ENCODE data around the gene MAN2B1.
A peak's percentile ranks its signal among the peaks of the same experiment; 100 is the strongest.
"Not testable (repeated sequence)": the region's sequence is repeated elsewhere in the genome, so short reads cannot be mapped to it uniquely, and the experiment has no call there.

MAN2B1 gene

DNA sequence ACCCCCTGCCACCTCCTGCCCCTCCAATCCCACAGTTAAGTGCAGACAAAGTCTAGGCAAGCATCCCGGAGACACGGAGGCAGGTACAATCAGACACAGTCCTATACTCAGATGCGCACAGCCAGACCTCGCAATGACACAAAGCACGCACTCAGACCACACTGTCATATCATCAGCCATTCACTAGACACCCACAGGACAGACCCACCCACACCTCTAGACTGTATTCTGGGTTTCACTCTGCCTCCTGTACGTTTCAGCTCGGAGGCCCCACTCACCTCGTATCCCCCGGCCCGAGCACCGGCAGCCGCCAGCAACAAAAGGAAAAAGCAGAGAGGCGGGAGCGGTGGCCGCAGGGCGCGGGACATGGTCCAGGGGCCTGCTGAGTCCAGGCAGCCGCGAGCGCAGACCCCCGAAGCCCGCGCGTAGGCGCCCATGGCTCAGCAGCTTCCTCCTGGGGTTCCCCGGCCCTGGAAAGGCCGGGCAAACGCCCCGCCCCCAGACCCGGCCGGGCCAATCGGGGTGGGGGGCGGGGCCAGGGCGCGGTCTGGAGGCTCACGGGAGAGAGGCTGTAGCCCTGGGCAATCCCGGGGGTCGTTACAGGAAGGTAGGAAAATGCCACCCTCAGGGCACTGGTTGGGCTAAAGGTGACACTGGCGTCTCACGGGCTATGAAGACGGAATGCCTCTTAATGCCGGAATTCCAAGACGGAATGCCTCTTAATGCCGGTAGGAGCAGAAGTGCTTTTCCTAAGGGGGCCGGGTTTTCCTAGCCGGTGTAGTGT, at the start of gene MAN2B1, which contains the start of gene WDR83:
Gene MAN2B1 (minus strand): TSS at position 478 of the 784 bp plus-strand sequence. CDS start 41 bp downstream, at position 437.
Gene WDR83 (plus strand): TSS at position 543 of the 784 bp plus-strand sequence. CDS start 2,984 bp downstream, outside the sequence.
- DNase-seq: peak; percentile 93

DNA sequence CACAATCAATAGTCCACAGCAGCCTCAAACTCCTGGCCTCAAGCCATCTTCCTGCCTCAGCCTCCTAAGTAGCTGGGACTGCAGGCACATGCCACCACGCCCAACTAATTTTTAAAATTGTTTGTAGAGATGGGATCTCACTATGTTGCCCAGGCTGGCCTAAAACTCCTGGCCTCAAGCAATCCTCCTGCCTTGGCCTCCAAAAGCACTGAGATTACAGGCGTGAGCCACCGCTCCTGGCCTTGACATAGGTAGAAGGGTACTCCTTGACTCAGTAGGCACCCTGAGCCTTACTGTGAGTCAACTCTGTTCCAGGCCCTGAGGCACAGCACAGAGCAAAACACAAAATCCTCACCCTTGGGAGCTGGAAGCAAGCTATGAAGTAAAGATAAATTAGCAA, 49.4 kb upstream of the MAN2B1 start:
- DNase-seq: no peak

DNA sequence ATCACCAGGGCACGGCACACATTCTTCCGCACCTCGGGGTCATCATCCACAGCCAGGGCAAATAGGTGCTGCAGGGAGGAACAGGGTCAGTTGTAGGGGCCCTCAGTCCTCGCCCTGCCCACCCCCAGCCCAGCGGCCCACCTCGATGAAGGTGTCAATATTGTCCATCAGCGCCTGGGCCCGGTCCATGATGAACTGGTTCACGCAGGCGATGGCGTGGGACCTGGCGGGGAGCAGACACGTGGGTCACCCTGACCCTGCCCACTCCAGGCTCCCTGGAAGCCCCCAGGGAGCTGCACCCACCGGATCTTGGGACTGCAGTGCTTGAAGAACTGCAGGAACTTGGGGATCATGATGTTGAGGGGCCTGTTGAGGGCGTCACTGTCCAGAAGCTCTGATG, 48.6 kb upstream of the MAN2B1 start:
- DNase-seq: no peak

DNA sequence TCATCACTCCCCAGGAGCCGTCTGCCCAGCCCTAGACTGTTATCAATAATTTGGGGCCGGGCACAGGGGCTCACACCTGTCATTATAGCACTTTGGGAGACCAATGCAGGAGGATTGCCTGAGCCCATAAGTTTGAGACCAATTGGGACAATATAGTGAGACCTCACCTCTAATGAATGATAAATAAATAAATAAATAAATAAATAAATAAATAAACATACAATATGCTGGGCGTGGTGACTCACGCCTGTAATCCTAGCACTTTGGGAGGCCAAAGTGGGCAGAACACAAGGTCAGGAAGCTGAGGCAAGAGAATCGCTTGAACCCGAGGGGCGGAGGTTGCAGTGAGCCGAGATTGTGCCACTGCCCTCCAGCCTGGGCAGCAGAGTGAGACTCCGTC, 46.8 kb upstream of the MAN2B1 start:
- DNase-seq: not testable (repeated sequence)

DNA sequence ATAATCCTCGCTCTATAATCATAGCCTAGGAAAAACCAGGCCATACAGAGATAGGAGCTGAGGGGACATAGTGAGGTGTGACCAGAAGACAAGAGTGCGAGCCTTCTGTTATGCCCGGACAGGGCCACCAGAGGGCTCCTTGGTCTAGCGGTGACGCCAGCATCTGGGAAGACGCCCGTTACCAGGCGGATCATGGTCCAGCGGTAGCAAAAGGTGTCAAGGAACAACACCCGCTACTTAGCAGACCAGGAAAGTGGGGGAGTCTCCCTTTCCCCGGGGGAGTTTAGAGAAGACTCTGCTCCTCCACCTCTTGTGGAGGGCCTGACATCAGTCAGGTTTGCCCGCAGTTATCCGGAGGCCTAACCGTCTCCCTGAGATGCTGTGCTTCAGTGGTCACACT, 45.5 kb upstream of the MAN2B1 start:
- not testable (repeated sequence) for DNase-seq

DNA sequence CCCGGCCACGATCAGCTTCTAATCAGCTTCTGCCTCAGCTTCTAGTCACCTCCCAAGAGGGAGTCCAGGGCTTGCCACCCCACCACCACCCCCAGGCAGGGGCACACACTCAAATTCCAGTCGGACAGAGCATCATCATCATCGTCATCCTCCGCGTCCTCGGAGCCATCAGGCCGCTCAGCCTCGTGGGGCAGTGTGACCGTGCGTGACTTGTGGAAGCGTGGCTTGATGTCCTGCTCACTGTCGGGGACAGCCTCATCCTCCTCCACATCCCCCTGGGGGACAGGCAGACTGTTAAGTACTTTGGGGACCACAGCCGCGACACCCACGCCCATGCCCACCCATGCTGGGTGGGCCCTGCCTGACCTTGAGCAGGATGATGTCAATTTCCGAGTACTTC, 44.6 kb upstream of the MAN2B1 start:
- DNase-seq: no peak

DNA sequence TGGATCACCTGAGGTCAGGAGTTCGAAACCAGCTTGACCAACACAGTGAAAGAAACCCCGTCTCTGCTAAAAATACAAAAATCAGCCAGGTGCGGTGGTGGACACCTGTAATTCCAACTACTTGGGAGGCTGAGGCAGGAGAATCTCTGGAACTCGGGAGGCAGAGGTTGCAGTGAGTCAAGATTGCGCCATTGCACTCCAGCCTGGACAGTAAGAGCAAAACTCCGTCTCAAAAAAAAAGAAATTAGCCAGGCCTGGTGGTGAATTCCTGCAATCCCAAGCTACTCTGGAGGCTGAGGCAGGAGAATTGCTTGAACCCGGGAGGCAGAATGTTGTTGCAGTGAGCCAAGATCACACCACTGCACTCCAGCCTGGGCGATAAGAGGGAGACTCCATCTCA, 42.1 kb upstream of the MAN2B1 start:
- DNase-seq: no peak

DNA sequence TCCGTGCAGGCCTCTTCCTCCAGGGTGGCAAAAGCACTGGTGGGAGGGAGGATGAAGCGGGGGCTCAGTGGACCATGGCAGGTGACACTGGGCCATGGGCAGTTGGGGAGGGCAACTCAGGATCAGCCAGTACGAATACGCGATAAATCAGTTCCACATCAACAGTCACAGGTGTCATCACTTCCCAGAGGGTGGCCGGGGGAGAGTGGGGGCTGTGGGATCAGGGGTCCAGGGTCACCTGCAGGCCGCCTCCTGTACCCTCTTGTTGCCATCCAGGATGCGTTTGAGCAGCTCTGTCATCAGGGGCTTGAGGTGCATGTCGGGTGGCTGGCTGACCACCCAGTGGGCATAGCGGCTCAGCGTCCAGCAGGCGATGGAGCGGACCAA, 39.8 kb upstream of the MAN2B1 start:
- no peak for DNase-seq

DNA sequence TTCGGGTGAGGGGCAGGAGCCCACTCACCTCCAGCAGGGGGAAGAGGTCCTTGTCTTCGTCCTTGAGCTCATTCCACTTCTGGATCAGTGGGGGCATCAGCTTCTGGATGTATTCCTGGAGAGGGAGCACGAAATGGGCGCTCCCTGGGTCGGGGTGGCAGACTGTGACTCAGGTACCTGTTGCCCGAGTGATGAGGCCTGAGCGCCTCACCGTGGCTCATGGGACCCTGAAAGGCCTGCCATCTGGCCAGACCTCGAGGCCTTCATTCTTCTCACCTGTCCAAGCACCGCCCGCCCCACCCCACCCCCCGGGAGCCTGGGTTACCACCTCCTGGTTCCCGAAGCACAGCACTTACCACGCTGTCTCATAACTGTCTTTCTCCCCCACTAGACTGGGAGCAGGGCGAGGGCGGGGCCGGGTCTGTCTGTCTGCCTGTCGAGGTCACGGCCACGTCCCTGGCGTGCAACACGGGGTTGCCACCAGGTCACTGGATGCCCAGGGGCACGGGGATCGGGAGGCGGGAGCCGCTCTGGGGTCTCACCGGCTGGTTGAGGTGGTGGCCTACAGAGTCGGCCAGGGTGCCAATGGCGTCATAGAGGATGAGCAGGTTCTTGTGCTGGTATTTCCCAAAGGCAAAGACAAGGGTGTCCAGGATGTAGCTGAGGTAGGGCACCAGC, 39.3 kb upstream of the MAN2B1 start:
- DNase-seq: no peak

DNA sequence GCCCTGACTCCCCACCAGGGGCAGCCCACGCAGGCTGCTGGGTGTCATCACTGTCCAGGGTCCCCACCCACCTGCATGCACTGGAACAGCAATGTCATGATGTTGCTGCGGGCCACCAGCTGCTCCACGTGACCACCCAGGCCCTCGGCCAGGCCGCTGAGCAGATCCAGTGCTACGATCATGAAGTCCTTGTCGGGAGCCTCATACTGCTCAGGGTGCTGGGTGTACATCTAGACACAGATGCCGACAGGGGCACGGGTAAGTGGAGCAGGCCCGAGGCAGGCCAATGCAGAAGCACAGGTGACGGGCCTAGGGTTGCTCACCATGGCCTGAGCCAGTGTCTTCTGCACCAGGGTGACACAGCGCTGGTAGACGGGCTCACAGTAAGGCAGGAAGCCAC, 38.6 kb upstream of the MAN2B1 start:
- no peak for DNase-seq

DNA sequence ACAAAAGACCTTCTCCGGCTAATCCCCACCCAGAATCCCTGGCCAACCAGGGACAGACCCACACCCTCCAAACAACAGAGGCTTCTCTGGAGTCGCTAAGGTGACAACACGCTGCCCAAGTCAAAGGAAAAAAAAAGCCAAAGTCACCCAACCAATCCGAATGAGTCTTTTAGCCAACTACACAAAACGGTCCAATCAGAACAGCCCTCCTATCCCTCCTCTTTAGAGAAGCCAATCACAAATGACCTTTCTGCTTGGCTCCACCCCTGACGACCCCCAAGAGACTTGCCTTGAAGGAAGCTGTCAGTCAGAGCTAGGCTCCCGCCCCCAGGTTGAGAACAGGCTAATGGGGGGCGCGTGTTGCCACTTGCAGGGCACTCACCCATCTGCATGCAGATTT, 36.5 kb upstream of the MAN2B1 start:
- DNase-seq: no peak

DNA sequence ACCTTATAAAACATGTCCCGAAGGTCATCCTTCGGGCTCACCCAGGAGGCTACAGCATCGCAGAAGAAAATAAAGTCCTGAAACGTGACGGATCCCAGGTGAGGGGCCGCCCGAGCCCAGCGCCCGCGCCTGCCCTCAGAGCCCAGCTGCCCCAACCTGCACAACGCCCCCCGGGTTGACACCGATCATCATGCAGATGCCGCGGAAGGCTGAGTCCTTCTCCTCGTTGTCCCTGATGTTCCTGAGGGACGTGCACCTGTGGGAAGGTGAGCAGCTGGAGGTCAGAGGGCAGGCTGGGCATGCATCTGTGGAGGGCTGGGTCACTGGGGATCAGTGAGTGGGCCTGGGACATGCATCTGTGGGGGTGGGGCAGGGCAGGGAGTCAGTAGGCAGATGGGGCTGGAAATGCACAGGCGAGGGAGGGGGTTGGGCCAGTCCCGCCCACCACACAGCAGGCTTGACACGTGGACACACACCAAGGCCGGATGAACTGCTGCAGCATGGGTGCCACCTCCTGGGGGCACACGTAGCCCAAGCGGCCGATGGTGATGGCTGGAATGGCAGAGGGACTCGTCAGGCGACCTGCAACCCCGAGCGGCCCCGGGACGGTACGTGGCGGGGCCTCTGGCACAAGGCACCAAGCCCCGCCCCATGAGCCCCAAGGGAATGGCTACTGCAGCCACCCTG, 35.2 kb upstream of the MAN2B1 start:
- DNase-seq: no peak

DNA sequence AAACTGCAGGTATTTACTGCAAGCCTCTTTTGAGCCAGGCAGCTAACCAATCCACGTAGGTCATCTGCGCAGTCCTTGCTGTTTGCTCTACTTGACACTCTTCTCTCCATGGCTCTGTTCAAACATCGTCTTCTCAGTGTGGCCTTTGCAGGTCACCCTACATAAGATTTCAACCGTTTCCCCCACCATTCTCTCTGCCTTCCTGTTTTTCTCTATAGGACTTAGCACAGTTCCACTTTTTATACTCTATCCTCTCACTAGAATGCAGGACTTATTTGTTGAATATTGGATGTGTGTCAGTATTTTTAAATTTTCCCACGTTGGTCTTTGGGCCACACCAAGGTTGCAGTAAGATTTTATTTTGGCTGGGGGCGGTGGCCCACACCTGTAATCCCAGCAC, 31.6 kb upstream of the MAN2B1 start:
- DNase-seq: no peak

DNA sequence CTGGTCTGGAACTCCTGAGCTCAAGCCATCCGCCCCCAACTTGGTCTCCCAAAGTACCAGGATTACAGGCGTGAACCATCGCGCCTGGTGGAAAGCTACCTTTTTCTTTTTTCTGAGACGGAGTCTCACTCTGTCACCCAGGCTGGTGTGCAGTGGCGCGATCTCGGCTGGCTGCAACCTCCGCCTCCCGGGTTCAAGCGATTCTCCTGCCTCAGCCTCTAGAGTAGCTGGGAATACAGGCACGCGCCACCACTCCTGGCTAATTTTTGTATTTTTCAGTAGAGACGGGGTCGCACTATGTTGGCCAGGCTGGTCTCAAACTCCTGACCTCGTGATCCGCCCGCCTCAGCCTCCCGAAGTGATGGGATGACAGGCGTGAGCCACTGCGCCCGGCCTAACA, 30.9 kb upstream of the MAN2B1 start:
- not testable (repeated sequence) for DNase-seq

DNA sequence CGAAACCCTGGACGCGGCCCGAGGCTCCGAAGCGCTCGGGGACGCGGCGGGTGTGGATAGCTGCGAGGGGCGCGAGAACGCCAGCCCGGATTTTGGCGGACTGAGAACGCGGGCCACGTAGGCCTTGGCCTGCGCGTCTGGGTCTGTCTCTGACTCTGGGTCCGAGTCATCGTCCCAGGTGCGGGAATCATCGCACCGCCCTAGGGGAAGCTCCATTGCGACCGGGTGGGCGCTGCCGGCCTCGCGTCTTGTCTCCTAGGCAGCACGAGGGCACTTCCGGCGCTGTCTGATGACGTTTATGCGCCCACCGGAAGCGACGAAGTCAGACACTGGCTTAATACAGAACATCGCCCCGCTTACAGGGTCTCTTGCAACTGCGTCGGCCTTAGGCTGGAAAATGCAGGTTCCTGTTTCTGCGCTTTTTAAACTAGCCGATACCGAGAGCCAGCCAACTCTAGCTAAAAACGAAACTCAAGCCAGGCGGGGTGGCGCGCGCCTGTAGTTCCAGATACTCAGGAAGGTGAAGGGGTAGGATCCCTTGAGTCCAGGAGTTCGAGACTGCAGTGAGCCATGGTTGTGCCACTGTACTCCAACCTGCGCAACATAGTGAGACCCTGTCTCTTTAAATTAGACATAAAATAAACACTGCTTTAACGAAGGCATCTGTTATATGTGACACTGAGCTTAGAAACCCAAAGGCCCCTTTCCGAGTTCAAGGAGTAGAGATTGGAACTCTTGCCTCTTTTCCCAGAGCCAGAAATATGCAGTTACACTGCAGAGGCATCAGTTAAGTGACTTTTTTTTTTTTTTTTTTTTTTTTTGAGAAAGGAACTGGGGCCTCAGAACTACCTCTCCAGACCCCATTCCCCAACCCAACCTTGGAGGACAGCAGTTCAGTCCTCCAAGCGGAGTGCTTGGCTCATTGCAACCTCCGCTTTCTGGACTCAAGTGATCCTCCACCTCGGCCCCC, 30.1 kb upstream of the MAN2B1 start, which contains the start of gene FBXW9:
Gene FBXW9 (minus strand): TSS at position 266 of the 970 bp plus-strand sequence. CDS start 50 bp downstream, at position 216.
- peak; percentile 100 for DNase-seq

DNA sequence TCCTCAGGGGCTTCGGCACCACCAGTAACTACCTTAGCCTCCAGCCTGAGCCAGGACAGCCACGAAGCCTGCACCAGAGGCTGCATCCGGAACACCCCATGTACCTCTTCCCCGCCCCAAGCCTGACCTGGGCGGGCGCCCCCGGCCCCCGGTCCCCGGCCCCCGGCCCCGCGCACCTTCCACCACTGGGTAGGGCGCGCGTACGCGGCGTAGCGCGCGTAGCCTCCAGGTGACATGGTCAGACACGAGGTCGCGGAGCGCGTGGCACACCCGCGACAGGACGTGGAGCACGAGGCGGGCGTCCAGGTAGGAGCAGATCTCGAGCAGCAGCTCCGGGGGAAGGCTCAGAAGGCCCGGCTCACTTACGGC, 29.4 kb upstream of the MAN2B1 start:
- DNase-seq: no peak

DNA sequence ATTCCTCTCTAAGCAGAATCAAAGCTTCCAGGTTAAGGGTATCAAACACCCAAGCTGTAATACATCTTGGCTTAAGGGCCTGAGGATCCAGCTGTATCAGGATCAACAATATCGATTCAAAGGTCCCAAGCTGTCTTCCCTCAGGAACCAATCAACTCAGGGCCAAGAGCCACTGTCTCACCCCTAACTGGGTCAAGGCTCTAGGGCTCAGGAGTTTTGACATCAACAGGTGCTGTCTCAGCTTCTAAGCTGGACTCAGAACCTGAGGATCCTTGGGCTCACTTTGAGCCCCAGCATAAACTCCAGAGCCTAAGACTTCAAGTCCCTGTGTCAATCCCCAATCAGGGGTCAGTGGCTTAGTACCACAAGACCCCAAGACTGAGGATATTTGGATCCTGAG, 29.0 kb upstream of the MAN2B1 start:
- DNase-seq: no peak

DNA sequence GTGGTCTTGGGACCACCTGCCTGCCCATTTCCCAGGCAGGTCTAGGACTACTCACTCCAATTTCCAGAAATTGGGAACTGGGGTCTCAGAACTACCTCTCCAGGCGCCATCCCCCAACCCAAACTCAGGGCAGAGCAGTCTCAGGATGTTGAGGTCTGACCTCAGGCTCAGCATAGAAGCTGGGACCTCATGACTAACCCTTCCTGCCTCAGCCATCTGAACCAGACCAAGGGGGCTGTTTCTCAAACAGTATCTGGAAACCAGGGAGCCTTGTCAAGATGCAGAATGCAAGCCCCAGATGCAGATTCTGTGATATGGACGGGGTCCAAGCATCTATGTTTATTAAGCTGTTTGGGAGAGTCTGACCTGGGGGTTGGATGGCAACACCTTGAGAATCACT, 28.6 kb upstream of the MAN2B1 start:
- no peak for DNase-seq

DNA sequence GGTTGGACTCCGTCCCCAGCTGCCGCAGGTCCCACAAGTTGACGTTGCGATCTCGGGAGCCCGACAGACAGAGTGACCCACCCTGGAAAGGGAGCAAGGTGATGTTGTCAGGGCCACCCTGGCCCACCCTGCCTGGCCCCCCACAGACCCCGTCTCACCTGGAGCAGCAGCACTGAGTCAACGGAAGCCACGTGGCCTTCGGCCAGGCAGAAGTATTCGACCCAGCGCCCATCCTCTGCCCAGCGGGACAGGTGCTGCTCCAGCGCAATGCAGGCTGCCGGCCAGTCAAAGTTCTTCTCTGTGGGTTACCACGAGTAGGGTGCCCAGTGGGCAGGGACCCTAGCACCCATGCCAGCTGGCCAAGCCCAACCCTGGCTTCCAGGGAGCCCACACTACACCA, 28.1 kb upstream of the MAN2B1 start:
- no peak for DNase-seq

DNA sequence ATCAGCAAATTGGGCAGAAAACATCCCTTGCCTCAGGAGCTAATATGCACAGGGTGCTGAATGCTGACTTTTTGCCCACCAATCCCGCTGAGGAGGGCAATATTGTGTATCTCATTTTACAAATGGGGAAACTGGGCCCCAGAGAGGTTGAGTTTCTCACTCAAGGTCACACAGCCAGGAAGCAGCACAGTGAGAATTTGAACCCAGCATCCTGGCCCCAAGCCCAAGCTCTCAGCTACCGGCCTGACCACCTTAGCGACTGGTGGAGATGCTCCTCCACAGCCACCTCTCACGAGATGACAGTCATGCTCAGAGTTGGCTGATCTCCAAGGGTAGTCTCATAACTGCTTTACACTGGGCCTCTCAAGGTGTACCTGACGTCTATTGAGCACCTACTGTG, 26.4 kb upstream of the MAN2B1 start:
- DNase-seq: no peak

DNA sequence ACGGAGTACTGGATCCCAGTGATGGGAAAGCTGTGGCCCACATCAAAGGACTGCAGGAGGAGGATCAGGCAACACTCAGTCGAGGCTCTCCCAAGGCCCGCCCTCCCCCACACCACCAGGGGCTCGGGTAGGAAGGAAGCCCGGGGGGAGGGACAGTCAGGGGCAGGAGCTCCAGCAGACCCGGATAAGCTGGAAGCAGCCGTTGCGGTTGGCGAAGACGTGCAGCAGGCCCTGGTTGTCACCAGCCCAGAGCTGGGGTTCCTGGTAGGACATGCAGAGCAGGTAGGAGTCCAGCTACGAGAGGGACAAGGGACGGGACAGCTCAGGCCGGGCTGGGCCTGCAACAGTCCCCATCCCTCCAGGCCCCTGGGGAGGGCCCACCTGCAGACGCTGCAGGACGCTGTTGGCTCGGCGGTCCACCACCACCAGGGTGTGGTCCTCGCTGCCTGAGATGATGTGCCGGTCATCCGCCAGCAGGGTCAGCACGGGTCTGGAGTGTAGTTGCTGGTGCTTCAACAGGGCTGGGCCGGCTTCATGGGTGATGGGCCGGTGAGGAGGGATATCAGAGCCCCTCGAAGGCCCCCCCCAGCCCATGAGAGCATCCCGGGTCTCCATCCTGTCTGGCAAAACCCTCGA, 23.2 kb upstream of the MAN2B1 start:
- DNase-seq: no peak

DNA sequence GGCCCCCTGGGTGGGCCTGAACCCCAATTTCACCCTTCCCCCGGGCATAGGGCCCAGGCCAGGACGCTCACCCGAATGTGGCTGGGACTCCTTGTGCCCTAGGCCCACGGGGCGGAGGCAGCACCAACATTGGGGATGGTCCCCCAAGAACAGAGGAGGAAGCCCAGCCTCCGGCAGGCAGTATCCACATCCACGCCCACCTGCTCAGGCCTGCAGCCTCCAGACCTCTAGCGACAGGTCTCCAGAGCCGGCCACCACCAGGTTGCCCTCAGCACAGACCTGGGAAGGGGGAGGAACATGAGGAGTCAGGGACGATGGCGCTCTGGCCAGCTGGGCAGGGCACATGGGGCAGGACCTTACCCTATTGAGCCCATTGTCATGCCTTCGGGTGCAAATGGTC, 22.5 kb upstream of the MAN2B1 start:
- no peak for DNase-seq
